ENCODE results near the gene PLEKHH1.
"Not testable (repeated sequence)": the region's sequence is repeated elsewhere in the genome, so short reads cannot be mapped to it uniquely, and the experiment has no call there.

Gene PLEKHH1

GRCh38 chr14:67536087-67536486 lies 3.0 kb downstream of the PLEKHH1 start:
- DNase-seq: no peak

DNA sequence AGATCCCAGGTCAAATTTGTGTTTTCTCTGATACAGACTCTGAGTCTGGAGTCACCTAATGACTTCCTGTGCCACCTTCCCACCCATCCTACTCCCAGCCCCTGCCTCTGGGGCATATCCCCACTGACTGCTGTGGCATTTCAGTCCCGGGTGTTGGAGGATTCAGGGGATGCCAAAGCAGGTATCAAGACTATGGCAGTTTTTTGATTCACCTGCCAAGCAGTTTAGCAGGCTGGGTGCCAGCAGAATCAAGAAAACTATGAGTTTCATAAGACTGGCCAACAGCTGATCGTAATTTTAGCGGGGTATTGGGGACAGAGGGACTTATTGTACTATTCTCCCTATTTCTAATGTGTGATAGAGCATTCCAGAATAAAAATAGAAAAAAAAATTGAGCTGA lies 4.6 kb downstream of the PLEKHH1 start:
- DNase-seq: no peak

- no peak for DNase-seq
These were observed 5.4 kb downstream of the PLEKHH1 start for GRCh38 chr14:67538501-67538900.

DNA sequence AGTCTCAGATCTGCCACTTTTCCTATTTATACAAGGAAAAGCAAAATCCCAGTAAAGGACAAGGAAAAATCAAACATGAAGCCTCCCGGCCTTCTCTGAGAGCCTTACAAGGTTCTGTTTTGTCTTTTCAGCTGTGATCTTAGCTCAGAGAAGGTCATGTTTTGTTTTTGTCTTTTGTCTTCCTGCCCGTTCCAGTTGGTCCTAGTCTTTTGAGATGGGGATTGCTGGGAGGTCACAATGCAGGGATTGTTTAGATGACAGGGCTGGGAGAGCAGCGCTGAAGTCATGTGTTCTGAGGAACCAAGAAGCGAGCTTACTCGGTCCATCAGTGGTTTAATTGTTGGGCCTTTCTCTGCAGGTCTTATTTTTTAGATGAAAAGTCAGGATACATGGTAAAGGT lies 6.0 kb downstream of the PLEKHH1 start:
- DNase-seq: no peak

GRCh38 chr14:67541448-67542387 lies 8.6 kb downstream of the PLEKHH1 start:
- DNase-seq: peak; percentile 15

DNA sequence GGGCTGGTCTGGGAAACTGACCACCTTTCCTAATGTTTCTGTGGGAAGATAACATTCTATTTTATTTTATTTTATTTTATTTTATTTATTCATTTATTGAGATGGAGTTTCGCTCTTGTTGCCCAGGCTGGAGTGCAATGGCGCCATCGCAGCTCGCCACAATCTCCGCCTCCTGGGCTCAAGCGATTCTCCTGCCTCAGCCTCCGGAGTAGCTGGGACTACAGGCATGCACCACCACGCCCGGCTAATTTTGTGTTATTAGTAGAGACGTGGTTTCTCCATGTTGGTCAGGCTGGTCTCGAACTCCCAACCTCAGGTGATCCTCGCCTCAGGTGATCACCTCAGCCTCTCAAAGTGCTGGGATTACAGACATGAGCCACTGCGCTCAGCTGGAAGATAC lies 9.5 kb downstream of the PLEKHH1 start:
- DNase-seq: not testable (repeated sequence)

DNA sequence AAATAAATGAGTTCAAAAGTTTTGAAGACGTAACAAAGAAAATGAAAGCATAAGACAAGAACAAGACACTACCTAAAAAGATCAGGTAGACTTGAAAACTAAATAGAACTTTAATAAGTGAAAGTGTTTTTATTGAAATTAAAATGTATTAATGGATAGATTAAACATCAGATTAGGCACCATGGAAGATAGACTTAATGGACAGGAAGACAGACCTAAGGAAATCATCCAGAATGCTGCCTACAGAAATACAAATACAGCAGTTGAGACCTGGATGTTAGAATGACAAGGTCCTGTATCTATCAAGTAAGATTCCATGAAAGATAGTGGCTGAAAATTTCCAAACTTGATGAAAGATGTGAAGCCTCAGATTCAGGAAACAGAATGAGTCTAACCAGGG lies 11.5 kb downstream of the PLEKHH1 start:
- DNase-seq: no peak

DNA sequence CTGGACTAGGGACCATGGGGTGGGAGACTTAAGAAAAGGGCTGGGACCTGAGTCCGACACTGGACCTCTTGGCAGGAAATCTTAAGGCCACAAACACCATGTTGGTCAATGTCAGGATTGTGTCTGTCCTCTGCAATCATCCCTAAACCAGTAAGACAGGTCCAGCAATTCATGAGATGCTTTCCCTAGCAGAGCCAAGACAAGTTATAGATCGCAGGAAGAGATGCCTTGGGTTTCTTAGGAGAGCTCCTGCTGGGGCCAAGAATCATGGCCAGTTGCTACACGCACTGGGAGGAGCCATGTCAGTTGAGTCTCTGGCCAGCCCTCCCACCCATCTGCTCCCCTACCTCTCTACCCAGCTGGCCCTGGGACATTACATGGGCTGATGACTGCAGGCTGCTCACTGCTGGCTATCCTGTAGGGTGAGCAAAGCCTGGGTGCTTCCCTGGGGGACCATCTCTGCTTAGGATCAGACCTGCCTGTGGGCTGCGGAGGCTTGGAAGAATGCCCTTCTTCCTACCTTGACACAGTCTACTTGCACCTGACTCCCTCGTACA lies 14.2 kb downstream of the PLEKHH1 start:
- DNase-seq: no peak

- DNase-seq: no peak
These were observed 16.6 kb downstream of the PLEKHH1 start for GRCh38 chr14:67549734-67550133.

DNA sequence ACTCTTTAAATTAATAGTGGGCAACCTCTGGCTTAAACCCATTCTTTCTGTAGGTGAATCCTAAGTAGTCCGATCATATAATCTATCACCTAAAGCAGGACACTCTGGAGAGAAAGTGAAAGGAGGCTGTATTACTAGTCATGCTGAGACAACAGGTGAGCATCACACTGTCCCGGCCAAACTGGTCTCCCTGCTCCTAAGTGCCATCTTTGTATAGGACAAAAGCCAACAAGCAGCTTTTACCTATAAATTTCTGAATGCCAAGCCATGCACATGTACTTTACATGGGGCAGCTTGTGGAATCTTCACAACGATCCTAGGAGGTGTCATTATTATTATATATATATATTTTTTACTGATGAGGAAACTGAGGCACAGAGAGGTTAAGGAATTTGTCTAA lies 18.0 kb downstream of the PLEKHH1 start:
- no peak for DNase-seq

GRCh38 chr14:67551940-67552339 lies 18.9 kb downstream of the PLEKHH1 start:
- no peak for DNase-seq

- no peak for DNase-seq
These were observed 20.5 kb downstream of the PLEKHH1 start for GRCh38 chr14:67553547-67553946.

- no peak for DNase-seq
These were observed 21.3 kb downstream of the PLEKHH1 start for GRCh38 chr14:67554341-67554740.

- no peak for DNase-seq
These were observed 22.5 kb downstream of the PLEKHH1 start for GRCh38 chr14:67555518-67556090.

- no peak for DNase-seq
These were observed 23.6 kb downstream of the PLEKHH1 start for GRCh38 chr14:67556671-67557070.

GRCh38 chr14:67557118-67557517 lies 24.0 kb downstream of the PLEKHH1 start:
- DNase-seq: no peak

DNA sequence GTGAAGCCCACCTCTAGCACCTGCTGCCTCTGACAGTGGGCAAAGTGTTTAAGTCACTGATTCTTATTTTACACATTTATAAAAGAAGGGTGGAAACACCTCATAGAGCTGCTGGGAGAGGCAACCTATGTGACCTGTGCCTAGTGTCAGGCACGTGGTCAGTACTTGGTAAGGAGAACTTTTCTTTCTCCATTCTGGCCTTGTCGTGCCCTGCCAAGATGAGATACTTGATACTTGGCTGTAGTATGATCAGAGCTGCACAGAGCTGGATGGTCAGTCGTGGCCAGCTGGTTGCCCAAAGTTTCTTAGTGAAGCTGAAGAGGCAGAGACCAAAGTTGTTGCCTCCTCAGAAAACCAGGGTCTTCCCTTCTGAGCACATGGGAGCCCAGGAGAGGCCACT lies 24.6 kb downstream of the PLEKHH1 start:
- DNase-seq: no peak

- no peak for DNase-seq
These were observed 26.5 kb downstream of the PLEKHH1 start for GRCh38 chr14:67559639-67560038.

DNA sequence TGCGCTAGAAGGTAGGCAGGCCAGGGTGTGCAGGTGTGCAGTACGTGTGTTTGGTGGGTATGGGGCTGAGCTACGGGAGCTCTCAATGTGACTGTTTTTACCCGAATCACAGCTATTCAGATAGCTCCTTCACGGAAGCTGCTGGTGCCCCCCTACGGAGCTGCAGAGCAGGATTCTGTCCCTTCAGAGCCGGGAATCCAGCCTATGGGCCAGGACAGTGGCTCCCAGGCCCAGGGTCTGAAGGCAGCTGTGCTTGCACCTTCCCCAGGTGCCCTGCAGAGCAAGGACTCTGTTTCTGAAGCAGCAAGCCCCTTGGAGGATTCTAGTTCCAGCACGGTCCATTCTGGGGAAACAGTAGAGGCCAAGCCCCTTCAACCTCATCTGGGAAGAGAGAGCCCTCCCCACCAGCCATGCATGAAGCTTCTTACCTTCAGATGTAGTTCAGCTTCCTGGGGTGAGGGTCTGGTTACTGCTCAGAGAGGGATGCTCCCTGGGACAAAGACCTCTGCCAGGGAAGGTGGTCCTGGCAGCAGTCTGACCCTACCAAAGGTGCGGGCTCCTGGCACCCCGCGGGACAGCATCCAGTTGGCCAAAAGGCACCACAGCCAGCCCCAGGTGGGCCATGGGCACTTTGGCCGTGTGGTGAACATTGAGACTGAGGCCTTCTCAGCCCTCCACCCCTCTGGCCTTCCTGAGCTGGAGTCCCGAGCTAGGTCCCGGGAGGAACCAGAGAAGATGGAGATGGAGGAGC lies 29.1 kb downstream of the PLEKHH1 start:
- DNase-seq: no peak

- no peak for DNase-seq
These were observed 29.7 kb downstream of the PLEKHH1 start for GRCh38 chr14:67562776-67563150.

DNA sequence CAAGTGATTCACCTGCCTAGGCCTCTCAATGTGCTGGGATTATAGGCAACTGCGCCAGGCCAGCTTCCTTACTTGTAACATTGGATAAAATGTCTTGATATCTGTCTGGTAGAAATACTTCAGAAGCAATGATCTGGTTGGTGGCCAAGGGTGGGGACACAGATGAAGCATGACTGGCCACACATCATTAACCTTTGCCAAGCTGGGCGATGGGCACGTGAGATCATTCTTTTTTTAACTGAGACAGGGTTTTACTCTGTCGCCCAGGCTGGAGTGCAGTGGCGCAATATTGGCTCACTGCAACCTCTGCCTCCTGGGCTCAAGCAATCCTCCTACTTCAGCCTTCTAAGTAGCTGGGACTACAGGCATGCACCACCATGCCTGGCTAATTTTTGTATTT lies 31.1 kb downstream of the PLEKHH1 start:
- no peak for DNase-seq

DNA sequence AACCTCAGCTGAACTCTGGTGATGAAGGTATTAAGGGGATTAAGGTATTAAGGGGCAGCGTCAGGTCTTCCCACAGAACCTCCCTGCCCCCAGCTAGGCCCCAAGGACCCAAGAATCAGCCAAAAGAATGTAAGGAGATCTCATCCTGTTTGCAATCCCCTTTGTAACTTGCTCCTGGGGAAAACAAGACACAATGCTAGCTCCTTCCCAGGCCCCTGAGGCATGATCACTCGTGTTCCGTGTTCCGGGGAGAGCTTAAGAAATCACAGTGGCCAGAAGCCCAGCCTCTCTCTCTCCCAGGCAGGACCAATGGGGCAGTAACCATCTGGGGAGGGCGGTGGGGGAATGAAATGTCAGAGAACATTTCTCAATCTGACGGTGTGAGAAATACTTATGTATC lies 33.8 kb downstream of the PLEKHH1 start:
- no peak for DNase-seq

DNA sequence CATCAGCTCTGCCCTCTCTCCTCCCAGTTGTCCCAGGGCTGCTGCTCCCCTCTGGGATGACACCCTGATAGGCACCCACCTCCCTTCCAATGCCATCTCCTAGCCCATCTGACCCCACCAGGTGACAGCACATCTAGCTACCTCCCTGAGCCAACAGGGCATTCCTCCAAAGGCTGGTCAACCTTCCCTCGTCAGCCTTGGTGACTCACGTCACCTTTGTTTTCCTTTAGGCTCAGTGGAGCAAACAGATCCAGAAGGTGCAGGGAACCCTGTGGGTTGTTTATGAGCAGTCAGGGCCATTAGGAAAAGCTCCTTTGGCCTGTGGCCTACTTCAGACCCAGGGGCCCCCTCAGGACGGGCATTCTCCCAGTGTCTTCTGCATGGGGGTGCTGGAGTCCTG lies 34.6 kb downstream of the PLEKHH1 start:
- DNase-seq: no peak

Data from stimulated activated CD4-positive, alpha-beta T cell treated with anti-CD3 and anti-CD28 coated beads, Interleukin-4, amount 100 ng/mL, for 24 hours (primary cell).